Bronchial epithelial cell (primary cell): ENCODE results near the gene CEP70. TPM values are rescaled to one million over a fixed set of nuclear protein-coding genes. Genes with fewer than 3 reads are reported as not detected.
"Not testable (repeated sequence)": the region's sequence is repeated elsewhere in the genome, so short reads cannot be mapped to it uniquely, and the experiment has no call there.

Source experiments
- DNase-seq: peaks from one replicate; pipeline ENCODE4 v3.0.0-alpha.2; 2010; ENCODE audit warnings: low read depth
- FAIRE-seq: peaks from 2 replicates; lab custom pipeline; 2011; peaks lifted over from hg19 to GRCh38; lab: Jason Lieb, UNC
- H3K27me3 ChIP-seq: 2 replicates; pipeline ENCODE4 v1.5.1; 2011; ENCODE audit warnings: low read length; ENCODE audit not compliant: control insufficient read depth, insufficient read depth
- H3K36me3 ChIP-seq: 2 replicates; pipeline ENCODE4 v1.5.1; 2011; ENCODE audit warnings: low read length; ENCODE audit not compliant: control insufficient read depth, insufficient read depth
- H3K4me3 ChIP-seq: 2 replicates; pipeline ENCODE4 v1.5.1; 2011; ENCODE audit warnings: mild to moderate bottlenecking, low read depth, low read length, control low read depth
- total RNA-seq: library from RNA; depleted of rRNA; stranded (reverse); fragments of >200 nt; gene quantifications from 2 replicates; pipeline ENCODE4 v1.2.1, GENCODE V29; 2014
- TF ChIP-seq, protein P1 (sequence below): IDR thresholded peaks from 2 replicates; pipeline ENCODE4 v1.5.1; 2011; ENCODE audit warnings: mild to moderate bottlenecking, moderate library complexity, low read length, control low read depth, inconsistent platforms; ENCODE audit not compliant: insufficient read depth, severe bottlenecking

CEP70 gene
- total RNA-seq, 1 donor from 2014 or later = 18.2 TPM

- H3K4me3 ChIP-seq = no peak overlapping the region
- peak; percentile 62 for DNase-seq
- no peaks in the 10 kb centered on the region for H3K27me3 ChIP-seq
- FAIRE-seq = no peak
- H3K36me3 ChIP-seq = peaks cover 2% of the 10 kb centered on the region
- TF ChIP-seq, protein P1, sequence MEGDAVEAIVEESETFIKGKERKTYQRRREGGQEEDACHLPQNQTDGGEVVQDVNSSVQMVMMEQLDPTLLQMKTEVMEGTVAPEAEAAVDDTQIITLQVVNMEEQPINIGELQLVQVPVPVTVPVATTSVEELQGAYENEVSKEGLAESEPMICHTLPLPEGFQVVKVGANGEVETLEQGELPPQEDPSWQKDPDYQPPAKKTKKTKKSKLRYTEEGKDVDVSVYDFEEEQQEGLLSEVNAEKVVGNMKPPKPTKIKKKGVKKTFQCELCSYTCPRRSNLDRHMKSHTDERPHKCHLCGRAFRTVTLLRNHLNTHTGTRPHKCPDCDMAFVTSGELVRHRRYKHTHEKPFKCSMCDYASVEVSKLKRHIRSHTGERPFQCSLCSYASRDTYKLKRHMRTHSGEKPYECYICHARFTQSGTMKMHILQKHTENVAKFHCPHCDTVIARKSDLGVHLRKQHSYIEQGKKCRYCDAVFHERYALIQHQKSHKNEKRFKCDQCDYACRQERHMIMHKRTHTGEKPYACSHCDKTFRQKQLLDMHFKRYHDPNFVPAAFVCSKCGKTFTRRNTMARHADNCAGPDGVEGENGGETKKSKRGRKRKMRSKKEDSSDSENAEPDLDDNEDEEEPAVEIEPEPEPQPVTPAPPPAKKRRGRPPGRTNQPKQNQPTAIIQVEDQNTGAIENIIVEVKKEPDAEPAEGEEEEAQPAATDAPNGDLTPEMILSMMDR = no peak
Measured at GRCh38 chr3:138509586-138509985, 84.5 kb downstream of the CEP70 start.

- no peak for FAIRE-seq
- H3K27me3 ChIP-seq = no peaks in the 10 kb centered on the region
- H3K36me3 ChIP-seq = peaks cover 2% of the 10 kb centered on the region
- no peak for DNase-seq
- no peak overlapping the region for H3K4me3 ChIP-seq
- TF ChIP-seq, protein P1 = no peak
Measured at GRCh38 chr3:138507524-138507923, 86.5 kb downstream of the CEP70 start.

DNA sequence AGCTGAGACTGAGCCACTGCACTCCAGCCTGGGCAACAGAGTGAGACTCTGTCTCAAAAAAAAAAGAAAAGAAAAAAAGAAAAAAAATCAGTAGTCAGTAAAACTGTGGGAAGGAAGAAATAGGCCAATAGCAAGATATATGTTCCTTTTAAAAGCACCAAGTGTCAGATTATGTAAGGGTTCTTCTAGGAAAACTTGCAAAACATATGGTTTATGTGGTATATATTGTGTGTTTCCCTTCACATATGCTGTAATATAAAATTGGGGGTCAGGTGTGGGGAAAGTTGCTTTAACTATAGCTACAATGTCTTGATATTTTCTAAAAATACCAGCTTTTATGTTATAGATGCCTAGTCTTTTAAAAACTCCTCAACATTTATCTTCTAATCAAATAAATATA is 95.1 kb downstream of the CEP70 start:
- DNase-seq = no peak
- TF ChIP-seq, protein P1 = no peak
- no peak for FAIRE-seq
- Histone ChIP-seq H3K4me3 (no peak overlapping the region), H3K27me3 (no peaks in the 10 kb centered on the region), H3K36me3 (peaks cover 1% of the 10 kb centered on the region)

DNA sequence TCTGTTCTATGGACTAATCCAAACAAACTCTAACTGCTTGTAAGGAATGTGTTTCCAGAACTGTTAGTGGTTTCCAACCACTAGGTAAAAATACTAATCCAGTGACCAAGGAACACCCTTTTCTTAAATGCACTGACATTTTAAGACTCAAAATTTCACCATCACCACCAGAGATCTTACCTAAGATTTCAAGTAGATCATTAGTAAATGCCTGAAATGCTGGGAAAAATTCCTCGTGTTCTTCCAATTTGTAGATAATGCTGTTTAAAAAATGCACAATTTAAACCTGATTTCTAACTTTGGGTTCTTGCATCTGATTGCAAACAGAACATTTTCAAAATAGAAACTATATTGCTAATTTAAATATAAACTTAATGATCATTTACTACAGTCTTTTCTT is 96.2 kb downstream of the CEP70 start:
- peaks cover 1% of the 10 kb centered on the region for H3K36me3 ChIP-seq
- no peak overlapping the region for H3K4me3 ChIP-seq
- no peaks in the 10 kb centered on the region for H3K27me3 ChIP-seq
- TF ChIP-seq, protein P1 = no peak
- no peak for FAIRE-seq
- no peak for DNase-seq

- H3K36me3 ChIP-seq = peaks cover 1% of the 10 kb centered on the region
- no peak overlapping the region for H3K4me3 ChIP-seq
- TF ChIP-seq, protein P1 = no peak
- no peaks in the 10 kb centered on the region for H3K27me3 ChIP-seq
- DNase-seq (no peak), FAIRE-seq (no peak)
Measured at GRCh38 chr3:138497021-138497420, 97.0 kb downstream of the CEP70 start.

GRCh38 chr3:138496436-138496835 is 97.6 kb downstream of the CEP70 start:
- Histone ChIP-seq H3K4me3 (no peak overlapping the region), H3K27me3 (no peaks in the 10 kb centered on the region), H3K36me3 (peaks cover 1% of the 10 kb centered on the region)
- DNase-seq (no peak), FAIRE-seq (no peak)
- TF ChIP-seq, protein P1 = no peak

- H3K27me3 ChIP-seq, H3K36me3 ChIP-seq, H3K4me3 ChIP-seq, FAIRE-seq, DNase-seq: not testable (repeated sequence)
Measured at GRCh38 chr3:138495638-138496037, 98.4 kb downstream of the CEP70 start.
